Hematopoietic multipotent progenitor cell treated with erythropoietin and hydrocortisone succinate and interleukin-3 and kit ligand, for 15 days (in vitro differentiated cells): Measurements from ENCODE around the gene HLA-DPB1.
"Not testable (repeated sequence)": the region's sequence is repeated elsewhere in the genome, so short reads cannot be mapped to it uniquely, and the experiment has no call there.

ENCODE experiments used
- DNase-seq: peaks from one replicate; pipeline ENCODE4 v3.0.0-alpha.2; 2015; ENCODE audit warnings: low spot score

HLA-DPB1 gene

DNA sequence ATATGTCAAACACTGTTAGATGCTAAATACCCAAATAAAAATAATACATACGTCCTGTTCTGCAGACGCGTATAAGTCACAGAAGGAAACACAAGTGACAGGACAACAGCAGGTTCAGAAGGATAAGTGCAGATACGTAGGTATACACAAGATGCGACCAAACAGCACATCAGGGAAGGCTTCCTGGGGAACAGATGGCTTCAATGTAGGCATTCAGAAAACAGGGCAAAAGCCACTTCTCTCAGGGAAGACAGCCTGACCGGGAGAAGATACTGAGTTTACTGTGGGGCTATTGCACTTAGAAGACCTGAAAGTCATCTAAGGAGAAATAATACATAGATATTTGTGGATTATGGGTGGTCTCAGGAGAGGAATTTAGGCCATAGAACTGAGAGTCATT lies 4.2 kb upstream of the HLA-DPB1 start:
- DNase-seq: no peak

DNA sequence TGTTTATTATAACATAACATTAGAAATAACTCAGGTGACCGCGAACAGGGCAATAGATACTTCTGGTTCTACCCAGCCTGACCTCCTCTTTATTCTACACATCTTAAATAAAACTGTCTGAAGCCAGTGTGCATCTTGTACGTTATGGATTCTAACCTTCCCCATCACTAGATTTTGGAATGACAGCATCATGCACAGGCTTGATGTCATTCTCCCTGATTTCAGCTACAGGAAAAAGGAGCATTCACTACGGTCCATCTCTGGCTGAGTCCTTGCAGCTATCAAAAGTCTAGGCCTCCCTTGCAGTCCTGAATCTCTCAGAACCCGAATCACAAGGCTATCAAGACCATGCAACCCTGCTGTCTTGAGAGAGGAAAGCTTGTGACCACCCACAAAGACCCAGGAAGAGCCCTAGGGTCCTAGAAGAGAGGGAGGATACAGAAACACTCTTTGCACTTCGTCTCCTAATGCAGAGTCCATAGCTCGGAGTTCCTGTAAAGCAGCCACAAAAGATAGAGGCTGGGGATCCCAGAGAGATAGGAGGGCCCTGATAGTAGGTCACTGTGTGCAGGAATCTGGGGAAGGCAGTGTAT lies 3.2 kb upstream of the HLA-DPB1 start:
- DNase-seq: no peak

DNA sequence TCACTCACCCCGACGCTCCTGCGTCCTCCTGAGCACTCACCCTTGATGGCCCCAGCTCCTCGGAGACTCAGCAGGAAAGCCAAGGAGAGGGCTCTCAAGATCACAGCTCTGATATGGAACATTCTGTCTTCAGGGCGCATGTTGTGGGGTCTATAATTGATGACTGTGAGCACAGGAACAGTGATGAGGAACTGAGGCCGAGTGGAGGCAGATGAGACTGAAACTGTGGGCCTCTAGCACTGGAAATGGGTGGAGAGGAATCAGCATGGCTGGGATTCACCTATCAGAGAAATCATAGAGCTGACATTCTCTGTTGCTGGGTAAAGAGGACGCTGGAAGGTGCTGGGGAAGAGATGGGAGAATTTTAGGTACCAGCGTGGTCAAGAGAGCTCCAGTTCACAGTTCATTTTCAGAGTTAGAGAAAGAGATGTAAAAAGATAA lies 2.3 kb upstream of the HLA-DPB1 start, which contains the start of gene HLA-DPA1:
HLA-DPA1 (minus strand) TSS at position 219 of the 441 bp plus-strand sequence.
- DNase-seq: no peak

DNA sequence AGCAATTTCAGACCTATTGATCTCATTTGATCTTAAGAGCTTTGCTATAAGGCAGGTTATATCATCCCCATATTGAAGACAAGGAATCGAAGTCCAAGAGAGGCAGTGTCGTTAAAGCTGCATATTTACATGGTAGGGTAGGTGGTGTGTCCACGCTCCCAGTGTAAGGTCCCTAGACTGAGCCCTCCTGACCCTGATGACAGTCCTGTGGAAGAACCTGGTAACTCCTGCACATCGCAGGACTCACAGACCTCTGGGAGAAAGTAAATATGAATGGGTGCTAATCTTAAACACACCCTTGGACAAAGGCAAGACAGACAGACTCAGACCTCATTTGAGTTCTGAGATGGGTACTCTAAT lies 602 bp upstream of the HLA-DPB1 start:
- no peak for DNase-seq

DNA sequence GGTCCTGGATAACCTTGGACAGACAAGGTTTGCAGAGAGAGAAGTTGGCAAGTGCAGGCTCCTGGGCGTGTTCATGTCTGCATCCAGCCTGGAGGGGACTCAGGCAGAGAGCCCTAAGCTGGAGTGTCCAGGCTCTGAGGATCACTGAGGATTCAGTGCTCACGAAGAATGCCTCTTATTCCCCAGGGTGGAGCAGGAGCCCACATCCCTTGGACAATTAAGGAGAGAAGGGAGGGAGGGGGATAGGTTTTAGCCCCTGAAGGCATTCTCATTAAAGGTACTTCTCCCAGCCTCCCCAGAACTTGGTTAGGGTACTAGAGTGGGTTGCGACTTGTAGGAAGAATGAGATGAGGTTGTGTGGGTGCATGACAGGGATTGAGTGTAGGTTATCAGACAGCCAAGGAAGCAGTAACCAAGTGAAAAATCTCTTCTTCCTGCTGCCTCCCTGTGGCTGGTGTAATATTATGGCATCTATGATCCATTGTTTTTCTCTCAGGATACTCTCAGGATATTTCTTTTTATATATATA lies 680 bp downstream of the HLA-DPB1 start:
- no peak for DNase-seq

DNA sequence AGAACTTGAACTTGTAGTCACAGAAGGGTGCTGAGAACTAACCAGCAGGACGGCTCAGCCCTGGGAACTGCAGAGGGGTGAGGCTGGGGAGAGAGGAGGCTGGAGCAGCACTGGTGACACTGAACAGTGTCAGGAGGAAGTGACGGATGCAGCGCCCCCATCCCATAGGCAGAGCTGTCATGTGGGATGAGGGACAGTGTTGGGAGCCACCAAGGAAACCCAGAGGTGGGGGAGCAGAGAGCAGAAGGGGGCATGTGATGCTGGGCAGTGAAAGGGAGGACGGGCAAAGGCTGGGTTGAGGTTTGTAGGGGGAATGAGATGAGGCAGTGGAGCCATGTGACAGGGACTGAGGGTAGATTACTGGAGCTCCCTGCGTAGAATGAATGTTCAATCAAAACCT lies 2.1 kb downstream of the HLA-DPB1 start:
- DNase-seq: no peak

DNA sequence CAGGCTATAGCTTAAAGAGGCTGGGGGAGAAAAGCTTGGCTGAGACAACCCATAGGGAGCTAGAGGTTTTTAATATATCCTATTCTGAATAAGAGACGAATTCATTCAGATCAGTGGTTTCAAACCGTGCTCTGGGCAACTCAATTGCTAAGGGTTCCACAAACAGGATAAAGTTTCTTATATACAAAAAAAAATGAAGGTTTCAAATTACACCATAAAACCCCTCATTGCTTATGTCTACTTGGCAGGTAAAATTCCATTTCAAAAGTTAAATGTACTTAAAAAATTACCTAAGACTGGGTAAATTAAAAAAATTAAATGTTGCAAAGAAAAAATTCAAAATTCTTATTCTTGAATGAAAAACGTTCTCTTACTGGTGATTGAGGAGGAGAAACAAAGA lies 2.7 kb downstream of the HLA-DPB1 start:
- no peak for DNase-seq

DNA sequence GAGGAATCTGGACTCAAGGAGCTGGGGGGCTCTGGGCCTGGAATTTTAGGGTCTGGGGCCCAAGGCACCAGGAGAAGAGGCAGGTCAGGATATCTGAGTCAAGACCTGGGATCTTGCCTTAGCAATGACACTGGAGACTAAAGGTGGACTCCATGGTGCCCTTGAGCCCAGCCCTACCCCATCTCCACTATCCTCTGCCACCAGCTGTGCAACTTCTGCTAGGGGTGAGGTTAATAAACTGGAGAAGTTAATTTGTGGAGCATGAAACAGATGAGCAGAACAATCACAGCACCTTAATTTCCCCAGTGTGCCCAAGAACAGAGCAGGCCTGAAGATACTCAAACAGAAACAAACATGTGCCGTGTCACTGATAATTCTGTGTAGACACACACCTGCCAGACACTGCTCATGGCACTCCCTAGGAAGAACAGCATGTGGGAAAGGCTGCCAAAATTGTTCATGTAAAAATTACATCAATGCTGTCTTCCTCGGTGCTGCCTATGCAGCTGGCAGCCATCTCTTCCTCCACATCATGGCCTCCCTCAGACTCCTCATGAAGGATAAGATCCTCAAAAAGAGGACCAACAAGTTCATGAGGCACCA lies 3.2 kb downstream of the HLA-DPB1 start:
- DNase-seq: no peak

DNA sequence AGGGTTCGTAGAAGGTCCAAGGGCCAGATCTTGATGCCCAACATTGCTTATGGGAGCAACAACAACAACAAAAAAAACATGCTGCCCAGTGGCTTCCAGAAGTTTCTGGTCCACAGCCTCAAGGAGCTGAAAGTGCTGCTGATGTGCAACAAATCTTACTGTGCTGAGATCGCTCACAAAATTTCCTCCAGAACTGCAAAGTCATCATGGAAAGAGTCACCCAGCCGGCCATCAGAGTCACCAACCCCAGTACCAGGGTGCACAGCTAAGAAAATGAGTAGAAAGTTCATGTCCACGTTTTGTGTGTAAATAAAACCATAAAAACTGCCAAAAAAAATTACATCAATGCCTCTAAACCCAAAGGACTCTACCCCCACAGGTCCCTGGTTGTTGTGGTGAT lies 3.8 kb downstream of the HLA-DPB1 start:
- no peak for DNase-seq

DNA sequence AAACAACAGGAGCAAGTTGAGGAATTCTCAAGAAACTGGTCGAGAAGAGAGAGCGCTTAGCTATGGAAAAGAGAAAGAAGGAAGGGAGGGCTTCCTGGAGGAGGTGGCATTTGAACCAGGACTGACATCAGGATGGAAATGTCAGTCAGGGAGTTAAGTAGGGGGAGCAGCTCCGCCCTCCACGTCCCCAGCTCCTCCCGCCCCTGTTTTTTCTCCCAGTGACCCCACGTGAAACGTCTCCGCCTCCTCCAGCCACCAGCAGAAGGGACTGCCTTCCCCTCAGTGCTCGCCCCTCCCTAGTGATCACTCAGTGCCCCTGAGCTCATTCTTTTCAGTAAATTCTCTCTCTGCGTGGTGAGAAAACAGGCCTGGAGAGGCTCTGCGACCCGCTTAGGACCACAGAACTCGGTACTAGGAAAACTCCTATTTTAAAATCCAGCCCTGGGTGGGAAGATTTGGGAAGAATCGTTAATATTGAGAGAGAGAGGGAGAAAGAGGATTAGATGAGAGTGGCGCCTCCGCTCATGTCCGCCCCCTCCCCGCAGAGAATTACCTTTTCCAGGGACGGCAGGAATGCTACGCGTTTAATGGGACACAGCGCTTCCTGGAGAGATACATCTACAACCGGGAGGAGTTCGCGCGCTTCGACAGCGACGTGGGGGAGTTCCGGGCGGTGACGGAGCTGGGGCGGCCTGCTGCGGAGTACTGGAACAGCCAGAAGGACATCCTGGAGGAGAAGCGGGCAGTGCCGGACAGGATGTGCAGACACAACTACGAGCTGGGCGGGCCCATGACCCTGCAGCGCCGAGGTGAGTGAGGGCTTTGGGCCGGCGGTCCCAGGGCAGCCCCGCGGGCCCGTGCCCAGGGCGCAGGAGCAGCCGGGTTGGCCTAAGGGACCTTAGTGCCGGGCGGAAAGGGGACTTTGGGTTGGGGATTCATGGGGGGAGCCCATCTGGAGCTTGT lies 4.6 kb downstream of the HLA-DPB1 start:
- no peak for DNase-seq

DNA sequence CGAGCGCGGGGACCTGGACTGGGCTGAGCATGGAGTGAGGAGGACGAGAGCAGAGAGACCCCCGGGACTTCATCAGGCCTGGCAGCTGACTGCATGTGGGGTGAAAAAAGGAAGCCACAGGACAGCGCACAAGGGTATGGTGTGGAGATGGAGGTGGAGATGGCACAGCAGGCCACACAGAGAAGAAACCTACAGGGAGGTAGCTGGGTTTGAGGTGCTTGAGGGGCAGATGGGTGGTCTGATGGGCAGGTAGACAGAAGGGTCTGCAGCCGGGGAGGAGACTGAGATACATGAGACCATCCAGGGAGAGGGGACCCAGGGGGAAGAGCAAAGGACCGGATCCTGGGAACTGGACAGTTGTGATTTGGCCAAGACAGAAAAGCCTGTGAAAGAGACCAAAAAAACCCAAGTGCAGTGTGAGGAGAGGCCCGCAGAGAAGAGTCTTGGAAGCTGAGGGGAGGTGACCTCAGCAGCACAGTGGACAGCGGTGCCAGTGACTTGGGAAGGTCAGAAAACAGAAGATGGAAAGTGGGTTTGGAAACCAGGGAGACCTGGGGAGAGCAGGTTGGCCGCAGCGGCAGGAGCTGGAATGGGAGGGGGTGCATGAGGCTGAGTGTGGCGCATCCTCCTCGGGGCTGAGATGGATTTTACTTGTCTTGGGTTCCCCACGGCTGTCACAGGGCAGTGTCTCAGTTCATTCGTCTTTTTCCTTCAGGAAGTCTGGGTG lies 5.5 kb downstream of the HLA-DPB1 start:
- DNase-seq: no peak

DNA sequence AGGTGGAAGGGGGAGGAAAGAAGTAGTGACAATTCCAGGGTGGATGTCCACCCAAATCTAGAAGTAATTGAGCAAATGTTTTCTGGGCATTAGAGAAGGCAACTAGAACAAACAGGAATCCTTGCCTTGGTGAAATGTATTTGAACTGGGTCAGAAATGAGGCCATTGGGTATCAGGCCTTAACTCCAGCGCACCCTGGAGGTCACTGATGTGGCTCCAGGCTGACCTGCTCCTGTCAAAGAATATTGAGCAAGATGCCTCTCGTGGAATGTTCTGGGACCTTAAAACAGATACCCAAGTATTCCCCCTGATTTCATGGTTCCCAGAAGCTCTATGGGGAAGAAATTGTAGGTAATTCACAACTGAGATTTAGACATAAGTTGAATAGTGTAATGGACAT lies 6.9 kb downstream of the HLA-DPB1 start:
- DNase-seq: peak; percentile 14

DNA sequence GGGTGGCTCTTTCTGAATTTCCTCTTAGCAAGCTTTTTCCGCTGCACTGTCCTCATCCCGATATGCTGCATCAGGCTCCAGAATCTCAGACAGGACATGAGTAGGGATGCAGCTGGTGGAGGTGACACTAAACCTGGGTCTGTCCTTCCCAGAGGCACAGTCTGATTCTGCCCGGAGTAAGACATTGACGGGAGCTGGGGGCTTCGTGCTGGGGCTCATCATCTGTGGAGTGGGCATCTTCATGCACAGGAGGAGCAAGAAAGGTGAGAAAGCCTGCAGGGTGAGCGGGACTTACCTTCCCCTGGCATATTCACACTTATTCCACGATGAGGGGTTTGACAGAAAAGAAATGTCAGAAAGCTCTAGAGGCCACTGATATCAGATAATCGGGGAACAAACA lies 9.8 kb downstream of the HLA-DPB1 start:
- no peak for DNase-seq

DNA sequence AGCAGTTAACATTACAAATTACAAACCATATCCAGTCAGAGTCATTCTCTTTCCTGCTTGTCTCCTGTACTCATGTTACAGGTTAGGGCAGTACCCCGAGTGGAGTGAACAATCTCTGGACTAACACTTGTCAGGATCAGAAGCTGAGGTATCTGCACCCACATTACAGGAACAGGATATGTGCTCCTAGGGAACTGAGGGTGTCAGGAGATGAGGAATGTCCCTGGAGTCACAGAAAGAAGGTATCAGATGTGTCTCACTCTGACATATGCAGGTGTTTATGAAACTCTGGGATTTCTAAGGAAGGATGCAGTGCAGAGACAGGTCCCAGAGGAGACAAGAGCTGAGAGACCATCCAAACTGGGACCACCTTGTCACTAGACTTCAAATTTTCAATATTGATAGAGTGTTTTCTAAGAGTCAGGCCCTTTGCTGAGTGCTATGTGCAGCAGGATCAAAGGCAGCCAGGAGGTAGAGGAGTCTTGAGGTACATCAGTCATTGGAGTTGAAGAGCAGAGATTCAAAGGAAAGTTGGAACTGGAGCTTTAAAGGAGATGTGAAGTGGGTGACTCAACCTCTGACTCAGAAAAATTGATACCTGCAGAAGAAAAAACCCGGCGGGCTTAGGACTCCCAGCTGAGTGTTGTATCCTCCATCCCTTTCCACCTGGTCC lies 12.6 kb downstream of the HLA-DPB1 start:
- no peak for DNase-seq

DNA sequence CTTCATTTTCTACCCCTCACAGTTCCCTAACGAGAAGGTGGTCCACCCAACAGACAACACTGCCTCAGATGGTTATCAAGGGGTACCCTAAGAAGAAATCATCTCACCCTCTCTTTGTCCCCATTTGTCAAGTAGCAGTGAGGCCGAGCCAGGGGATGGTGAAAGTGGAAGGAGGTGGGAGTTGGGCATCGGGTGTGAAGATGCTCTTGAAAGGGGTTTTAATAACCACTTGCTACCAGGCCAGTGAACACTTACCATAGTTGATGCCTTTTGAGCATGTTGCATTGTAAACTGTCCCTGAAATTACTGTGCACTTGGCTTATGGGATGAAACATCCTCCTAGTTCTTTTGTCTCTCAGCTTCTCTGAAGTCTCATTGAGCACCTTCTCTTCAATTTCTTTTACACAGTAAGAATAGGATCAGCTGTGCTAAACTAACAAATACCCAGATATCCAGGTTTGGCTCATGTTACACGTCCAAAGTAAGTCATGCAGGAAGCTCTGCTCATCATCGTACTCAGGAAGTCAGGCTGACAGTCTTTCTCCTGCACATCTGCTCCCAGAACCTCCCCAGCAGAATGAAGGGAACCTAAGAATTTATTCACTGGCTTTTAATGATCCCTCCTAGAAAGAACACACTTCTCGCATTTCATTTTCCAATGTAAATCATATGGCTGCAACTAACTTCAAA lies 13.3 kb downstream of the HLA-DPB1 start:
- no peak for DNase-seq

DNA sequence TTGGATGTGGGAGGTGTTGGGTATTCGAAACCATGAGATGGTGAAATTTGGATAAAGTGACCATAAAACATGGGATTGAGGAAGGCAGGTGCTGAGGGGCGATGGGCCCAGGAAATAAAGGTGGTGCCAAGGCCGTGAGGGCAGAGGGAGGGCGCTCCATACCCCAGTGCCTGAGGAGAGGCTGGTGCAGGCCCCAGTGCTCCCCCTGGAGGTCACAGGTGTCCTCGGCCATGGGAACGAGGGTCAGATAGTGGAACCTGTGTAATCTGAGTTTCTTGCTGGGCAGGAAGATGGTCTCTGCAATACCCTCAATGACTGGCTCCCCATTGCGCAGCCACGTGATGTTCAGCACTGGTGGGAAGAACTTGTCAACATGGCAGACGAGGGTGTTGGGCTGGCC lies 16.2 kb downstream of the HLA-DPB1 start:
- peak; percentile 30 for DNase-seq

DNA sequence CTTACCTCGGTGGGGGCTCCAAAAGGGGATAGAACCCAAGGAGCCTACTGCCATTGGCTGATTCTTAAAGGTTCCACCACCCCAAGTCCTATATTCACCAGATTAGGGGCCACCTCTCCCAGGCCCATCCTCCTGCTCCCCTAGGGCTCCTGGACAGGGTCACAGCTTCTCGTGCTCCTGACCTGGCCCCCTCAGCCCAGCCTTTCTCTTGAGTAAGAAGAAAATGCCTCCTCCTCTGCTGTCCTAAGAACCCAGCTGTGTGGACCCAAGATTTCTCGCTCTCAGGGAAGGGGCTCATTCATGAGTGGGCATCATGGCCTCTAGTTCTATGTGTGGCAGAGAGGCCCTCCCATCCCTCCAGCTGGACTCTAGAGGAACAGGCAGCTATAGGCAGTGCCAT lies 16.6 kb downstream of the HLA-DPB1 start:
- DNase-seq: no peak

DNA sequence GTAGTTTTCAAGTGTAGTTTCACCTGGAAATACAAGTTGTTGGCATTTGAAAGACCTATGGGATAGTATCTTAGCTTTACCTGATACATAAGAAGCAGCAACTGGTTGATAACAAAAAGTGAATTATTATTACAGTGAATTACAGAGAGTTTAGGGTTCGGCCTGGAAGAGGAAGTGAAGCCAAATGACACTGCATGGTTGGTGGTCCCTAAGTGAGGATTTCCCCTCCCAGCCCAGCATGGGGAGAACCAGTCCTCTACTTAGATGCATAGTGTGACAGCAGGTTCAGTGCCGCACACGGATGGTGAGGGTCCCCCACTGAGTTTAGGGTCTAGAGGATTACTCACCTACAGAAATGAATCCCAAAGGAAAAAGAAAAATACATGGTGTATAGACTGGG lies 18.1 kb downstream of the HLA-DPB1 start:
- no peak for DNase-seq

DNA sequence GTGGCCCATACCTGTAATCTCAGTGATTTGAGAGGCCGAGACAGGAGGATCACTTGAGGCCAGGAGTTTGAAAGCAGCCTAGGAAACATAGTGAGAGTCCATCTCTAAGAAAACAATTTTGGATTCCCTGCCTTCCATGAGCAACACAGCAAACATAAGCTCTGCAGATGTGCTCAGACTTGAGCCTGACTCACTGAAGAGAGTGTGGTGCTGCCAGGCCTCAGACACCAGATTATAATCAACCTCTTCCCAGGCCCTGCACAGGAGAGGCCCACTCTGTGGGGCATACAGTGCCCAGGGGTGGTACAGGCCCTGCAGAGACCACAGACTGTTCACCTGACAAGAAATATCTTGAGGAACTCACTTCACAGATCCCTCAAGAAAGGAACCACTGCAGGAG lies 19.9 kb downstream of the HLA-DPB1 start:
- DNase-seq: no peak

DNA sequence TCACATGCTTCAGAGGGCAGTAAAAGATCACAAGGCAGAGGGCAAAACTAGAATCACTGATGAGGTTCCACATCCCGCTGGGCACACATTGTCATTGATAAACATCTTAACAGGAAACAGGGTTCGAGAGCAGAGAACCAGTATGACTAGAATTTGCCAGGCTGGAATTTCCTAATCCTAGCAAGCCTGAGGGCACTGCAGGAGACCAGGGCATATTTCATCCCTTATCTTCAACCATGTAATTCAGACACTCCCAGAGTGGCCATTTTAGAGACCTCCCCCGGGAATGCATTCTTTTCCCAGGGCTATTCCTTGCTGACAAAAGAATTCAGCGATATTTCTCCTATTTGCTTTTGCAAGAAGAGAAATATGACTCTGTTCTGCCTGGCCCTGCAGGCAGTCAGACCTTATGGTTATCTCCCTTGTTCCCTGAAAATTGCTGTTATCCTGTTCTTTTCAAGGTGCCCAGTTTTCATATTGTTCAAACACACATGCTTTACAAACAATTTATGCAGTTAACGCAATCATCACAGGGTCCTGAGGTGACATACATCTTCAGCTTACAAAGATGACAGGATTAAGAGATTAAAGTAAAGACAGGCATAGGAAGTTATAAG lies 25.4 kb downstream of the HLA-DPB1 start:
- not testable (repeated sequence) for DNase-seq

DNA sequence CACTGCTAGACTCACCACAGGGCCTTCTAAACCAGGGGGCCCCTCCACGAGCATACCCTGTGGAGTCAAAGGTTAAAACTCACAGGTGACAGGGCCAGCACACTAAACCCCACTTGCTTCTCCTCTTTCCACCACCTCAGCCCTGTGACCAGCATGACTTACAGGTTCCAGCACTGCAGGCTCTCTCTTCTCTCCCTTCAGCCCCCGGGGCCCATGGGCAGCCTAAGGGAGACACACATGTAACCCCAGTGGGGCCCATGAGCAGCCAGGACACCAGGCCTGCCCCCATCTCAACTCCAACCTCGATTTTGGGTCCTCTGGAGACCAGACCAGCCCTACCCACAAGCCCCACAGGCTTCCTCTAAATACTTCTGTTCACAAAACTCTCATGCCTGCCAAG lies 28.0 kb downstream of the HLA-DPB1 start:
- DNase-seq: no peak
